GM19193 (cell line): ENCODE results near the gene ADARB1.

ENCODE experiments used
- POLR2A ChIP-seq: IDR thresholded peaks from 4 replicates; pipeline ENCODE4 v1.6.1; 2011; ENCODE audit not compliant: insufficient read depth, insufficient read length; ENCODE audit errors: extremely low read depth

The ADARB1 gene

DNA sequence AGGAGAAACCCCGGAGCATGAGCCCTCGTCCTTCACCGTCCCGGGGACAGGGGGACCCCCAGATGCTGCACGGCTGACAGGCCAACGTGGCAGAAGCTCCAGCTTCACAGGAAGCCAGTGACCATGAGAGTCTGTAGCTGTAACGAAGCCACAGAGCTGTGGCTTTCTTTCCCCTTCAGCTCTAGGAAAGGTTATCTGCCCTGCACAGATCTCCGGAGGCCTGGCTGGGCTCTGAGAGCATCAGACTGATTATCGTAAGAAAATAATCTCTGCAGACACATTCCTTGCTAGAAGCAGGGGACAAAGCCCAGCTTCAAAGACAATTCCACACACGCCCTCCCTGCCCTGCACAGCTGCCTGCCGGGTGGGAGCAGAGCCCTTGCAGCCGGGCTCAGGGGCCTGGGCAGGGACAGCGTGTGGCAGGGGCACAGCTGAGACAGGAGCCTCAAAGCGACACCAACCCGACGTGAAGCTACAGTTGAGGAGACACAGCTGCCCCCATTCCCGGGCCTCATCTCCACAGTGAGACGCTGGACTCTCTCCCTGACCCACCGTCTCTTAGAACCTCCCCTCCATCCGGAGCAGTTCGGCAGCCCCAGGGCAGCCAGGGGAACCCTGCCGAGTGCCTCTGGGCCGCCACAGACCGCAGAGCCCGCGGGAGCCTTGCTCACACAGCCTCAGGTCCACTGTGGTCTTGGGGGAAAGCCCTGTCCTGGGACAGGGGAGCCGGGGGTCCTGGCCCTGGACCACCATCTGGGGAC lies 182.7 kb downstream of the ADARB1 start:
- TF ChIP-seq POLR2A: no peak

DNA sequence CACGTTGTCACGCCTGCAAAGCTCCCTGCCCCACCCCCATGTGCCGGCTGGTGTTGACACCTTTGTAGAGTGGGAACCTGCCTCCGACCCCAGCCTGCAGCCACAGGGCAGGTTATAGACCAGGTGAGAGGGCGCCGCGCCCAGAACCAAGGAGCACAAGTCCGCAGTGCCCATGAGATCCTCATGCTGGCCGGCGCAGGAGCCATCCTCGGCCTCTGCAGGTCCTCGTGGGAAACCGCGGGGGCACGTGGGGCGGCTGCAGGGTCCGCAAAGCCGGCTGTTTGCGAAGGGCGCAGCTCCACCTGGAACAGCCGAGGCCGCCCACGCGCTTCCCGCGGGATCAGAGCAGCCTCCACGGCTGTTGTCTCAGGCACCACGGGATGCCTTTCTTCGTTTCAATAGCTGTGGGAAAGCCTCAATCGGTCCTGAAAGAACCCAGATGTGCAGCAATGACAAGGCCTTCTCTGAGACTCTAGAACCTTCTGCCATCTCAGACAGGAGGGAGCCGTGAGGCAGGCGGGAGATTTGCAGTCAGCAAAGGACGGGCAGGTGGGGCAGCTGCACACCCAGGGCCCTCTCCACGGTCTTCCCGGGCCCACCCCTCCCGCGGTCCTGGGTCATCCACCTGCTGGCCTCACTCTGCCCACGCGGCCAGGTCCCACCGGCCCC lies 183.4 kb downstream of the ADARB1 start:
- TF ChIP-seq POLR2A: no peak

- TF ChIP-seq POLR2A: no peak
These were observed 184.1 kb downstream of the ADARB1 start for GRCh38 chr21:45258466-45258865.

- no peak for TF ChIP-seq POLR2A
These were observed 184.9 kb downstream of the ADARB1 start for GRCh38 chr21:45259206-45259840.

DNA sequence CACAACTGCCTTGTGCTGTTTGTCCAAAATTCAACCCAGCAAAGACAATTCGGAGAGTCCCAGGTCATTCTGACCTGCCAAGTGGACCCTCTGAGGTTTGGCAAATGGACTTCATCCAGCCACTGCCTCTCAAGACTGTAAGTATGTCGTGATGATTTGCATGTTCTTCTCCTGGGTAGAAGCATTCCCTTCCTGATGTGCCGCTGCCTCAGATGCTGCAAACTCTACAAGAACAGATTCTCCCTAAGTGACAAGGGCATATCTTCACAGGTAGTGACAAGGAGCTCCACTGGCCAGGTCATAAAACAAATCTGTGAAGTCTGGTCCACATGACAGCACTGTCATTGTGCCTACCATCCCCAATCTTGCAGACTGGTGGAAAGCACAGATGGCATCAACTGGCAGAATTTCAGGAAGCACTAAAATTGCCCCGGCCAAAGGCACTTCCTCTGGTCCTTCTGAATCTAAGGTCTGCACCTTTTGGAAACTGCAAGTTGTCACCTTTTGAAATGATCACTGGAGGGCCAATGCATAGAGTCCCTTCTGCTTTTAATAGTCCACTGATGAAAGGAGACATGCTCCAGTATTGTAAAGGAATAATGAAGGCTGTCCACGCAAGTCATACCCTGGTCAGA lies 185.9 kb downstream of the ADARB1 start:
- no peak for TF ChIP-seq POLR2A

GRCh38 chr21:45261093-45261492 lies 186.7 kb downstream of the ADARB1 start:
- TF ChIP-seq POLR2A: no peak

GRCh38 chr21:45262041-45262581 lies 187.7 kb downstream of the ADARB1 start:
- no peak for TF ChIP-seq POLR2A

- TF ChIP-seq POLR2A: no peak
These were observed 188.2 kb downstream of the ADARB1 start for GRCh38 chr21:45262616-45263015.

- TF ChIP-seq POLR2A: no peak
These were observed 189.2 kb downstream of the ADARB1 start for GRCh38 chr21:45263534-45263933.

- no peak for TF ChIP-seq POLR2A
These were observed 189.9 kb downstream of the ADARB1 start for GRCh38 chr21:45264146-45264911.

- no peak for TF ChIP-seq POLR2A
These were observed 190.6 kb downstream of the ADARB1 start for GRCh38 chr21:45264912-45265515.

- no peak for TF ChIP-seq POLR2A
These were observed 191.5 kb downstream of the ADARB1 start for GRCh38 chr21:45265721-45266517.
